KOPT-K1 (cell line): ENCODE results near the gene SORL1.

ENCODE experiments used
- H3K27ac ChIP-seq: fragments of 200-600 bp; sonication (generic); 2 replicates; pipeline ENCODE4 v1.5.1; 2016; ENCODE audit warnings: antibody characterized with exemption, mild to moderate bottlenecking, low read depth, low read length; ENCODE audit not compliant: poor library complexity, severe bottlenecking
- H3K36me3 ChIP-seq: fragments of 200-600 bp; sonication (generic); 2 replicates; pipeline ENCODE4 v1.5.1; 2017; ENCODE audit warnings: antibody characterized with exemption, mild to moderate bottlenecking, low read length, moderate library complexity; ENCODE audit not compliant: insufficient read depth
- H3K9me3 ChIP-seq: fragments of 200-600 bp; sonication (generic); 2 replicates; pipeline ENCODE4 v1.5.1; 2017; ENCODE audit warnings: antibody characterized with exemption, low read length, mild to moderate bottlenecking; ENCODE audit not compliant: insufficient read depth, poor library complexity, severe bottlenecking

Gene SORL1

DNA sequence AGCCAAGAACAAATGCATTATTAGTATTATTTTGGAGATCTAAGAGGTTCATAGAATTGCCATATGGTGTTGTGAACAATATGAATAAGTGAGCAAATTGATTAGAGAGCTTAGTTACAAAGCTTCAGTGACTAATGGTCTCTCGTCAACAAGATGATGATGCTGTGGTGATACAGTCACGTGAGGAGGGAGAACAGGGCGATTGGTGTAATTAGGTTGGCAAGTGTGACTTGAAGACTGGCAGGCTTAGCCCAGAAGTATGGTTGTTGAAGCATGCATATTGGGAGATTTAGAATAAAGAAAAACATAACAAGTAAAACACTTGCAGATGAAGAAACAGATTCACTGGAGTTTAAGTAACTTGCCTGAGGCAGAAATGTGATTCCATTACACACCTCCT lies 101.3 kb downstream of the SORL1 start:
- no peak overlapping the region for H3K27ac ChIP-seq
- no peaks in the 10 kb centered on the region for H3K9me3 ChIP-seq
- peaks cover 70% of the 10 kb centered on the region; the same call in 1 of the 2 replicates for H3K36me3 ChIP-seq

DNA sequence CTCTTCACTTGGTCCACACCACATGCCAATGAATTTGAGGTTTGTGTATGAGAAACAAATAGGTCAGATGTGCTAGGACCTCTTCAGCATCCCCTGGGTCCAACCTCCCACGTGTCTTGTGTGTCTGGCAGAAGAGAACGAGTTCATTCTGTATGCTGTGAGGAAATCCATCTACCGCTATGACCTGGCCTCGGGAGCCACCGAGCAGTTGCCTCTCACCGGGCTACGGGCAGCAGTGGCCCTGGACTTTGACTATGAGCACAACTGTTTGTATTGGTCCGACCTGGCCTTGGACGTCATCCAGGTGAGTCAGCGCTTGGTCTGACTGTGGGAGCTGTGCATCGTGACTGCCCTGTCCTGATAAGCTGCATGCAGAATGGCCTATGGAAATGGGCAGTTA lies 101.7 kb downstream of the SORL1 start:
- Histone ChIP-seq H3K27ac (no peak overlapping the region), H3K9me3 (no peaks in the 10 kb centered on the region), H3K36me3 (peaks cover 74% of the 10 kb centered on the region)

- Histone ChIP-seq H3K36me3 (peaks cover 82% of the 10 kb centered on the region), H3K27ac (no peak overlapping the region)
Observed at GRCh38 chr11:121554552-121554951, 102.4 kb downstream of the SORL1 start.

GRCh38 chr11:121555121-121555520 lies 103.0 kb downstream of the SORL1 start:
- H3K36me3 ChIP-seq: peaks cover 83% of the 10 kb centered on the region
- no peaks in the 10 kb centered on the region for H3K9me3 ChIP-seq
- H3K27ac ChIP-seq: no peak overlapping the region

More at GRCh38 chr11:121554552-121554951, 102.4 kb downstream of the SORL1 start:
- H3K9me3 ChIP-seq: no peaks in the 10 kb centered on the region

- Histone ChIP-seq H3K36me3 (peaks cover 87% of the 10 kb centered on the region), H3K9me3 (no peaks in the 10 kb centered on the region), H3K27ac (peak overlapping the region; percentile 30)
Observed at GRCh38 chr11:121556937-121557336, 104.8 kb downstream of the SORL1 start.

GRCh38 chr11:121557348-121557747 lies 105.2 kb downstream of the SORL1 start:
- peak overlapping the region; percentile 48 for H3K27ac ChIP-seq
- H3K36me3 ChIP-seq: peaks cover 87% of the 10 kb centered on the region
- no peaks in the 10 kb centered on the region for H3K9me3 ChIP-seq

DNA sequence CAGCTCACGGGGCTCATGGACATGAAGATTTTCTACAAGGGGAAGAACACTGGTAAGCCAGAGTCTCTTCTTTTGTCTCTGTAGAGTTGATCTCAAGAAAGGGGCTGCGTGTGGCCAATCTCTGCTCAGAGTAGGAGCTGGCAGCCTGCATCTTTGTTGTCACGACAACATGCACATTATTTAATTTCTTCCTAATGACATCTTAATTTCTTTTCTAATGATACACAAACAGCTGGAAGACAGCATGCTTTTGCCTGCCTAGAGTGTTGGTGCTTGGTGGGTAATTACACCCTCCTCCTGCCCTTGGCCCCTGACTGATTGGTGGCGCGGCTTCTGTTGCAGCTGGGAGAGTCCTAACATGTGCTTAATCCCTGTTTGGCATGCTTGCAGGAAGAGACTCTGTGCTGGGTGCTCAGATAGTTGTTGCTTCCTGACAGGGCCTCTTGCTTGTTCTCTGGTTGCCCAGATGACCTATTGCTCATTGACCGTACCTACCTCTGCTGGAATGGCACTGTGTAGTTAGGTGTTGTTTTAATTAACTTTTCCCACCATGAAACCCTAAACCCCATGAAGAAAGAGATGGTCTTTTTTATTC lies 107.6 kb downstream of the SORL1 start:
- Histone ChIP-seq H3K36me3 (peaks cover 68% of the 10 kb centered on the region), H3K9me3 (no peaks in the 10 kb centered on the region), H3K27ac (no peak overlapping the region)

DNA sequence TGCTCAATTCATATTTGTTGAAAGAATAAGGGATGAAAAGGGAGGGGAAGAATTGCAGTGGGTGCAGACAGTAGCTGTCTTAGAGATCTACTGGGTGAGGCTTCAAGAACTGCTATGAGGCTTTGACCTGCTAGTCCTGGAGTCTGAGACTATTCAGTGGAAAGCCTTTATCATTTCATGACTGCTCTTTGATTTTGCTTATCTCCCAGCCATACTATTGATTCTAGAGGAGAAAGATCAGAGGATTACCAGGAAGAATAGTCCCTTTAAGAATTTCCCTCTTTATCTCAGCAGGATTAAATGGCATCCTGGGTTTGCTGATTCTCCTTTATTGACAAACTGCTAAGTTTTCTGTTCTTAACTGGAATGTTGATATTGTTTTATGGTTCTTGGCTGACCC lies 108.1 kb downstream of the SORL1 start:
- Histone ChIP-seq H3K27ac (no peak overlapping the region), H3K36me3 (peaks cover 67% of the 10 kb centered on the region), H3K9me3 (no peaks in the 10 kb centered on the region)

GRCh38 chr11:121561240-121561639 lies 109.1 kb downstream of the SORL1 start:
- H3K9me3 ChIP-seq: no peaks in the 10 kb centered on the region
- H3K27ac ChIP-seq: no peak overlapping the region
- H3K36me3 ChIP-seq: peaks cover 64% of the 10 kb centered on the region

GRCh38 chr11:121561716-121562115 lies 109.6 kb downstream of the SORL1 start:
- Histone ChIP-seq H3K9me3 (no peaks in the 10 kb centered on the region), H3K27ac (no peak overlapping the region), H3K36me3 (peaks cover 64% of the 10 kb centered on the region)

DNA sequence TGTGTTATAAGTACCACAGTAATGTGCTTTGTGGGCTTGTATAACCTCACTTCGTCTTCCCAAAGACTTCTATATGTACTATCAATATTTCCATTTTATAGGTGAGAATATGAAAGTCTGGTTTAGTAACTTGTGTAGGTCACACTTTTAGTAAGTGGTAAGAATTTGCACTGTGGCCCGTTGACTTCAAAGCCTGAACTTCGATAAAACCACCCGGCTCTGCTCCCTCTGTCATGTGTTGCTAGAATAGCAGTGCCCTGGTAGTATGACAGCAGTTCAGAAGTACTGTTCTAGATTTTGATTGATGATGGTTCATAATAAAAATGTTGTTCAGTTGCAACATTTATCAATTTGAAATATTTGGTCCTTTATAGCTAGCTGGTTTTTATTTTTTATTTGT lies 110.9 kb downstream of the SORL1 start:
- no peak overlapping the region for H3K27ac ChIP-seq
- H3K9me3 ChIP-seq: no peaks in the 10 kb centered on the region
- peaks cover 62% of the 10 kb centered on the region for H3K36me3 ChIP-seq

GRCh38 chr11:121563900-121564822 lies 112.0 kb downstream of the SORL1 start:
- H3K27ac ChIP-seq: no peak overlapping the region
- H3K9me3 ChIP-seq: no peaks in the 10 kb centered on the region
- peaks cover 53% of the 10 kb centered on the region for H3K36me3 ChIP-seq

GRCh38 chr11:121564948-121565684 lies 113.0 kb downstream of the SORL1 start:
- peaks cover 47% of the 10 kb centered on the region for H3K36me3 ChIP-seq

GRCh38 chr11:121566279-121567168 lies 114.4 kb downstream of the SORL1 start:
- no peaks in the 10 kb centered on the region for H3K9me3 ChIP-seq
- no peak overlapping the region for H3K27ac ChIP-seq
- peaks cover 47% of the 10 kb centered on the region for H3K36me3 ChIP-seq

More at GRCh38 chr11:121564948-121565684, 113.0 kb downstream of the SORL1 start:
- H3K27ac ChIP-seq: no peak overlapping the region
- no peaks in the 10 kb centered on the region for H3K9me3 ChIP-seq
